NCI-H2107 (cell line): Measurements from ENCODE around the gene NUDT3.
A peak's percentile ranks its signal among the peaks of the same experiment; 100 is the strongest.
"Not testable (repeated sequence)": the region's sequence is repeated elsewhere in the genome, so short reads cannot be mapped to it uniquely, and the experiment has no call there.

Experiments
- DNase-seq: peaks from one replicate; lab custom pipeline; 2025; lab: John Stamatoyannopoulos, UW

Gene NUDT3

DNA sequence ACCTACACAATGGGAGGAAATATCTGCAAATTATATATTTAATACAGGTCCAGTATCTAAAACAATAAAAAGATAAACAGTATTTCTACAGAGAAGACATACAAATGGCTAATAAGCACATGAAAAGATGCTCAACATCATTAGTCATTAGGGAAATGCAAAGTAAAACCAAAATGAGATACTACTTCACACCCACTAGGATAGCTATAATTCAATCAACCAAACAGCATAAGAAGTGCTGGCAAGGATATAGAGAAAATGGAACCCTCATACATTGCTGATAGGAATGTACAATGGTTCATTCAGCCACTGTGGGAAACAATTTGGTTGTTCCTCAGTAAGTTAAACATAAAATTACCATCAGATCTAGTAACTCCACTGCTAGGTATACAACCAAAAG, 48.7 kb downstream of the NUDT3 start:
- DNase-seq, result no peak

- DNase-seq, result no peak
Measured at GRCh38 chr6:34342247-34342646, 50.2 kb downstream of the NUDT3 start.

- DNase-seq, result no peak
Measured at GRCh38 chr6:34341481-34341971, 50.9 kb downstream of the NUDT3 start.

DNA sequence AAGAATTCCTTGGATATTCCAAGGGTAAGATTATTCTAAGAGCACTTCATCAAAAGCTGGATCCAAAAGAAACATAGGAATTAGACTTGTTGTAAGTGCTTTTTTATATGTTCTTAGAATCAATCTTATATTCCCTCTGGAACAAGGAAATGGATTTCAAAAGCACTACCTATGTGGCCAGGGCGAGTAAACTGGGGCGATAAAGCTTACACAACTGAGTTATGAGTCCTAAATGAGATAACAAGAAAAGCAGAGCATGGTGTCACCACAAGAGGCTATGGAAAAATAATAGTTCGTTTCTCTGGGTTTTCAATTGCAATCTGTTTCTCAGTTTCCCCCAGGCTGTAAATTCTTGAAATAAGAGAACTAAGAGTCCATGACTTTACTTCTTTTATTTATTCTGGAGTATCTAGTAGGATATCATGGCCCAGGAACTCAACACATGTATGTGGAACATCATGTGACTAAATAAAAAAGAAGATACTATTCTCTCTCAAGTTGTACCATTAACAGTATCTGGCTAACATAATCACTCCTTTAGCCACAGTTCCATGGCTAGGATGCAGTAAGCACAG, 51.5 kb downstream of the NUDT3 start:
- DNase-seq, result no peak

GRCh38 chr6:34340394-34340793, 52.1 kb downstream of the NUDT3 start:
- no peak for DNase-seq

GRCh38 chr6:34339971-34340370, 52.5 kb downstream of the NUDT3 start:
- DNase-seq, result no peak

GRCh38 chr6:34339432-34339831, 53.0 kb downstream of the NUDT3 start:
- no peak for DNase-seq

- DNase-seq, result no peak
Measured at GRCh38 chr6:34338811-34339210, 53.7 kb downstream of the NUDT3 start.

DNA sequence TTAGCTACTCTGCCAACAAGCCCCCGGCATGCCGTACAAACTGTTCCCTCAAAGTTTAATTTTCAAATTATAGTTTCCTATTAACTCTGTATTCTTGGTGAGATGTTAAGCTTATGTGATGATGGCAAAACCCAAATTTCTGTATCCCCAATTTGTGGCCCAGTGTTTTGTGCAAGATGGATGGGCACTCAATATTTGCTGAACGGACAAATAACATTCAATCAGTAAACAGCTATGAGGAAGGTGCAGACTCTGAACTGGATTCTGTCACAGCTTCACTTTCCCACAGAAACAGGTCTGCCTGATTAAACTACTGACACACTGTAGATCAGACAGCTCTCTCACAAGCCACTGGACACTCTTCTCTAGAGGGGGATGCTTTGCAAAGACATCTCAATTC, 54.1 kb downstream of the NUDT3 start:
- no peak for DNase-seq

GRCh38 chr6:34334796-34335416, 57.6 kb downstream of the NUDT3 start:
- DNase-seq, result no peak

GRCh38 chr6:34333858-34334257, 58.6 kb downstream of the NUDT3 start:
- DNase-seq, result no peak

DNA sequence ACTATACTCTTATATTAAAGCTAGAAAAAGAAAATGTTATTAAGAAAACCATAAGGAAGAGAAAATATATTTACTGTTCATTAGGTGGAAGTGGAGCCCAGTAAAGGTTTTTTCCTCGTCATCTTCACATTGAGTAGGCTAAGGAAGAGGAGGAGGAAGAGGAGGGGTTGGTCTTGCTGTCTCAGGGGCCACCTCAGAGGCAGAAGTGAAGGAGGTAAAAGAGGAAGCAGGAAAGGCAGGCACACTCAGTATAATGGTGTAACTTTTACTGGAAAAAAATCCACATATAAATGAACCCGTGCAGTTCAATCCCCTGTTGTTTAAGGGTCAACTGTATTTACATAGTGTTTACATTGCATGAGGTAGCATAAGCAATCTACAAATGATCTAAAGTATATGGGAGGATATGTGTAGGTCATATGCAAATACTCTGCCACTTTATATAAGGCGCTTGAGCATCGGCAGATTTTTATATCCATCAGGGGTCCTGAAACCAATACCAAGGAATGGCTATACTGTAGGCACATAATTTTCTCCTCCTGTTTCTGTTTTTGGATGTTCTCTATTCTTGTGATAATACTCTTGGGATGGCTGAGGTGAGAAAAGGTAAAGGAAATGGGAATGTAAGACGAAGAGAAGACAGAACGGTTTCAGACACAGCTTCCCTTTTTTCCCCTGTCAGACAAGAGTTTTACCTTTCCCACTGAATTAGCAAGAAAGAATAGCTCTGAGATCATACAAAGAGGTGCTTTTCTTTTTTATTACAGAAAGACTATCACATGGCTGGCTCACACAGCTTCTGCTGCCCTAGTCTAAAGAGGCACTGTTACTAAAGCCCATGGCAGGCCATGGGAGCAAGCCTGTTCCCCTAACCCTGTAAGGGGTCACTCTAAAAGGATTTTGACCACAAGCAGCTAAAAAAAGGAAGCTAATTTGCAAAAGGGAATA, 59.9 kb downstream of the NUDT3 start:
- no peak for DNase-seq

GRCh38 chr6:34331371-34332050, 61.0 kb downstream of the NUDT3 start:
- no peak for DNase-seq

DNA sequence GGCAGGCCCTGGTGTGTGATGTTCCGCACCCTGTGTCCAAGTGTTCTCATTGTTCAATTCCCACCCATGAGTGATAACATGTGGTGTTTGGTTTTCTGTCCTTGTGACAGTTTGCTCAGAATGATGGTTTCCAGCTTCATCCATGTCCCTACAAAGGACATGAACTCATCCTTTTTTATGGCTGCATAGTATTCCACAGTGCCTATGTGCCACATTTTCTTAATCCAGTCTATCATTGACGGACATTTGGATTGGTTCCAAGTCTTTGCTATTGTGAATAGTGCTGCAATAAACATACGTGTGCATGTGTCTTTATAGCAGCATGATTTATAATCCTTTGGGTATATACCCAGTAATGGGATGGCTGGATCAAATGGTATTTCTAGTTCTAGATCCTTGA, 62.7 kb downstream of the NUDT3 start:
- DNase-seq, result not testable (repeated sequence)

DNA sequence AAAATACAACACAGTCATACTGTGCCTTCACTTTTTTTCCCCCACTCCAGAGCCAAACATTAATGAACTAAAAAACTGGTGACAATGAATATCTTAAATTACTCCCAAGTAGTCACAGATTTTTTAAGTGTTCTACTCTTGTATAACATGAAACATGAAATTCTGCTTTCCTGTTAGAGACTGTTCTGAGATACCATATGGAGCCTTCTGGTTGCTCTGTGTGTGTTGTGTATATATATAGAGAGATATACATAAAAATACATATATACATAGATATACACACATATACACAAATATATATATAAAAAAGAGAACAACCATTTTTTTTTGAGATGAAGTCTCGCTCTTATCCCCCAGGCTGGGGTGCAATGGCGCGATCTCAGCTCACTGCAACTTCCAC, 63.5 kb downstream of the NUDT3 start:
- DNase-seq, result no peak

- not testable (repeated sequence) for DNase-seq
Measured at GRCh38 chr6:34327313-34328205, 64.9 kb downstream of the NUDT3 start.

GRCh38 chr6:34325633-34326032, 66.8 kb downstream of the NUDT3 start:
- no peak for DNase-seq

DNA sequence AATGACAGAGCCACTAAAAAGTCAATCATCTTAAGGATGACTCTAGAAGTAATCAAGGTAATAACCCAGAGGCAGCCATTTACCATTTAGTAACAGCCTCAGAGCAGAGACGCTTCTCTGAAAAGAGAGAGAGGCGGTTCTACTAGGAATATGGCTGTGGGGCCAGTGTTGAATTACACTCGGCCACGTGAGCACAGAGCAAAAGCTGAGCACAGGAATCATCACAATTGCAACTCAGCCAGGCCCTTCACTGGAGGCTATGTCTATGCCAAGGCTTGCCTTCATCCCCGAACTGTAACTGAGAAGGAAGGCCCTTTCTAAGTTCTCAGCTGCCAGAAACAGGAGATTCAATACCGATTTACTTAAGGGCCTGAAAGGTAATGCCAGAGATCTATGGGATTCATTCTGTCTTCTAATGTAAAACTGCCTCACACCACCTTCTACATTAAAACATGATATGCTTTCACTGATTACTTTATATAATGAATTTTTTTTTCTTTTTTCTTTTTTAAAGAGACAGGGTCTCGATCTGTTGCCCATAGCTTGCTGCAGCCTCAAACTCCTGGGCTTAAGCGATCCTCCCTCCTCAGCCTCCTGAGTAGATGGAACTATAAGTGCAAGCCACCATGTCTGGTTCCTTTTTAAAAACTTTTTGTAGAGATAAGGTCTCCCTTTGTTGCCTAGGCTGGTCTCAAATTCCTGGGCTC, 67.6 kb downstream of the NUDT3 start:
- peak; percentile 60 for DNase-seq

- not testable (repeated sequence) for DNase-seq
Measured at GRCh38 chr6:34324221-34324620, 68.2 kb downstream of the NUDT3 start.

GRCh38 chr6:34323300-34323699, 69.2 kb downstream of the NUDT3 start:
- DNase-seq, result no peak

- no peak for DNase-seq
Measured at GRCh38 chr6:34322732-34323131, 69.7 kb downstream of the NUDT3 start.
